Brain microvascular endothelial cell (primary cell): ENCODE measurements around the gene CELF5.
A peak's percentile ranks its signal among the peaks of the same experiment; 100 is the strongest.
"Not testable (repeated sequence)": the region's sequence is repeated elsewhere in the genome, so short reads cannot be mapped to it uniquely, and the experiment has no call there.

Experiments used
- DNase-seq: peaks from one replicate; pipeline ENCODE4 v3.0.0-alpha.2; 2020
- H3K27ac ChIP-seq: fragments of 250-450 bp; sonication (Bioruptor Pico); 2 replicates; pipeline ENCODE4 v1.5.1; 2020; ENCODE audit warnings: mild to moderate bottlenecking, moderate library complexity
- H3K27me3 ChIP-seq: fragments of 250-450 bp; sonication (Bioruptor Pico); replicated peaks from 2 replicates; pipeline ENCODE4 v1.5.1; 2020; ENCODE audit warnings: mild to moderate bottlenecking
- H3K36me3 ChIP-seq: fragments of 250-450 bp; sonication (Bioruptor Pico); replicated peaks from 2 replicates; pipeline ENCODE4 v1.5.1; 2020; ENCODE audit warnings: mild to moderate bottlenecking
- H3K4me3 ChIP-seq: 2 replicates; pipeline ENCODE4 v1.5.1; 2011; ENCODE audit warnings: low read depth, mild to moderate bottlenecking, control low read depth, low read length, moderate library complexity
- CTCF ChIP-seq: IDR thresholded peaks from 2 replicates; pipeline ENCODE4 v1.5.1; 2011; ENCODE audit warnings: low read depth, mild to moderate bottlenecking, moderate library complexity, low read length, control low read depth, inconsistent platforms; ENCODE audit errors: missing control alignments
- in situ Hi-C: cut with HindIII; loops from 2 replicates; pipeline ENCODE4 v1.10.0; 2017; ENCODE audit warnings: low sequenced_read_pairs, low pct_ligation_motif_present

The CELF5 gene

GRCh38 chr19:3296034-3296433 lies 71.6 kb downstream of the CELF5 start:
- in situ Hi-C loops, result no loop called here
- H3K27me3 ChIP-seq, result no peaks in the 10 kb centered on the region
- DNase-seq, result no peak
- TF ChIP-seq CTCF, result no peak
- no peaks in the 10 kb centered on the region for H3K36me3 ChIP-seq
- no peak overlapping the region for H3K4me3 ChIP-seq
- H3K27ac ChIP-seq, result no peak overlapping the region

- Histone ChIP-seq H3K36me3 (no peaks in the 10 kb centered on the region), H3K4me3 (no peak overlapping the region), H3K27me3 (no peaks in the 10 kb centered on the region), H3K27ac (no peak overlapping the region)
- no peak for DNase-seq
- TF ChIP-seq CTCF, result no peak
- in situ Hi-C loops, result no loop called here
Measured at GRCh38 chr19:3296446-3296845, 72.0 kb downstream of the CELF5 start.

DNA sequence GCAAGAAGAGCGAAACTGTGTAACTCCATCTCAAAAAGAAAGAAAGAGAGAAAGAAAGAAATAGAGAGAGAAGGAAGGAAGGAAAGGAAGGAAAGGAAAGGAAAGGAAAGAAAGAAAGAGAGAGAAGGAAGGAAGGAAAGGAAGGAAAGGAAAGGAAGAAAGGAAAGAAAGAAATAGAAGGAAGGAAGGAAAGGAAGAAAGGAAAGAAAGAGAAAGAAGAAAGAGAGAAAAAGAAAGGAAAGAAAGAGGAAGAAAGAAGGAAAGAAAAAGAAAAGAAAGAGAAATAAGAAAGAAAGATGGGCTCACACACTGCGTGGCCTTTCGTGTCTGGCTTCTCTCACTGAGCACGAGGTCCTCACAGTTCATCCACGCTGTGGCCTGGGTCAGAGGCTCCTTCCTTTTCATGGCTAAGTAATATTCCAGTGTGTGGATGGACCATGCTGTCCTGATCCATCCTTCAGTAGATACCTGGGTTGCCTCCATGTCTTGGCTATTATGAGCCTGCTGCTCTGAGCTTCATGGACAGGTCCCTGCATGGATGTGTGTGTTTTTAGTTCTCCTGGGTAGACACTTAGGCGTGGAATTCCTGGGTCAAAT lies 74.5 kb downstream of the CELF5 start:
- Histone ChIP-seq H3K36me3 (no peaks in the 10 kb centered on the region), H3K4me3 (no peak overlapping the region), H3K27me3 (no peaks in the 10 kb centered on the region), H3K27ac (no peak overlapping the region)
- in situ Hi-C loops, result no loop called here
- no peak for TF ChIP-seq CTCF
- no peak for DNase-seq

DNA sequence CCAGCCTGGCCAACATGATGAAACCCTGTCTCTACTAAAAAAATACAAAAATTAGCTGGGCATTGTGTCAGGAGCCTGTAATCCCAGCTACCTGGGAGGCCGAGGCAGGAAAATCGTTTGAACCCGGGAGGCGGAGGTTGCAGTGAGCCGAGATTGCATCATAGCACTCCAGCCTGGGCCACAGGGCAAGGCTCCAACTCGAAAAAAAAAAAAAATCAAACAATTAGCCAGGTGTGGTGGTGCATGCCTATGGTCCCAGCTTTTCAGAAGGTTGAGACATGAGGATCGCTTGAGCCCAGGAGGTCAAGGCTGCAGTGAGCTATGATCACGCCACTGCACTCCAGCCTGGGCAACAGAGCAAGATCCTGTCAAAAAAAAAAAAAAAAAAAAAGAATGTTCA lies 76.1 kb downstream of the CELF5 start:
- H3K36me3 ChIP-seq, H3K27ac ChIP-seq, H3K4me3 ChIP-seq, DNase-seq, in situ Hi-C loops, H3K27me3 ChIP-seq: not testable (repeated sequence)

DNA sequence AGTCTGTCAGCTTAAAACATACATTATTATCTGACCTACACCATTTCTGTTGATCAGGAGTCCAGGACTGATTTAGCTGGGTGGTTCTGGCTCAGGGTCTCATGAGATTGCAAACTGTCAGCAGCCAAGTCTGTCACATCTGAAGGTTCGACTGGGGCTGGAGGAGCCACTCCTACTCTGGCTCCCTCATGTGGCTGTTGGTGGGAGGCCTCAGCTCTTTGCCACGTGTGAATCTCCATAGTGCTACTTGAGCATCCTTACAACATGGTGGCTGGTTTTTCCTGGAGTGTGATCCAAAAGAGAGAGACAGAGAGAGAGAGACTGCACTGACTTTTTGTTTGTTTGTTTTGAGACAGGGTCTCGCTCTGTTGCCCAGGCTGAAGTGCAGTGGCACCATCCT lies 78.3 kb downstream of the CELF5 start:
- in situ Hi-C loops, result no loop called here
- no peaks in the 10 kb centered on the region for H3K27me3 ChIP-seq
- no peak overlapping the region for H3K27ac ChIP-seq
- H3K36me3 ChIP-seq, result no peaks in the 10 kb centered on the region
- DNase-seq, result no peak
- H3K4me3 ChIP-seq, result no peak overlapping the region
- peak; percentile 30 for TF ChIP-seq CTCF

DNA sequence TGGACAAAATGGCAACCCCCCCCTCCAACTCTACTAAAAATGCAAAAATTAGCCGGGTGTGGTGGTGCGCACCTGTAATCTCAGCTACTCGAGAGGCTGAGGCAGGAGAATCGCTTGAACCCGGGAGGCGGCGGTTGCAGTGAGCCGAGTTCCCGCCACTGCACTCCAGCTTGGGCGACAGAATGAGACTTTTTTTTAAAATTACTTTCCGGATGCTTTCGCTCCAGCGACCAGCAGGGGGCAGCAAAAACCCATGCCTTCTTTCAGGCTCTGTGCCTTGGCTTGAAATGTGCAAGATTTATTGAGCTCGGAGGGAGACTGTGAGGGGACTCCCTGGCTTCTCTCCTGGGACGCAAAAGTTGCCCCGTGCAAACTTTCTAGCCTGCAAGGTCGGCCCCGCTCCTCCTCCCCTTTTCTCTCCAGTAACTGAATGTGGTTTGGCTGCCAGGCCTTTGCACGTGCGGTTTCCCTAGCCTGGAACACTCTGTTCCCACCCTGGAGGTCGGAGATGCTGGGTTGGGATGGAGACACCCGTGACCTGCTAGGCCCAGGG lies 80.5 kb downstream of the CELF5 start:
- DNase-seq, result peak; percentile 57
- H3K36me3 ChIP-seq, result no peaks in the 10 kb centered on the region
- H3K27ac ChIP-seq, result no peak overlapping the region
- peak; percentile 86 for TF ChIP-seq CTCF
- H3K27me3 ChIP-seq, result peaks cover 6% of the 10 kb centered on the region
- in situ Hi-C loops, result no loop called here
- H3K4me3 ChIP-seq, result no peak overlapping the region
